Choroid plexus epithelial cell (primary cell): Measurements from ENCODE around the gene ERGIC3.
A peak's percentile ranks its signal among the peaks of the same experiment; 100 is the strongest.

Source experiments
- DNase-seq: peaks from one replicate; pipeline ENCODE4 v3.0.0-alpha.2; 2010; ENCODE audit warnings: low read depth
- H3K4me3 ChIP-seq: 2 replicates; pipeline ENCODE4 v1.5.1; 2011; ENCODE audit warnings: low read depth, mild to moderate bottlenecking, control low read depth, low read length, moderate library complexity
- TF ChIP-seq, protein P1 (sequence below): conservative IDR thresholded peaks from 2 replicates; pipeline ENCODE4 v1.5.1; 2011; ENCODE audit warnings: low read depth, mild to moderate bottlenecking, control low read depth, inconsistent platforms, low read length, moderate library complexity

Gene ERGIC3

DNA sequence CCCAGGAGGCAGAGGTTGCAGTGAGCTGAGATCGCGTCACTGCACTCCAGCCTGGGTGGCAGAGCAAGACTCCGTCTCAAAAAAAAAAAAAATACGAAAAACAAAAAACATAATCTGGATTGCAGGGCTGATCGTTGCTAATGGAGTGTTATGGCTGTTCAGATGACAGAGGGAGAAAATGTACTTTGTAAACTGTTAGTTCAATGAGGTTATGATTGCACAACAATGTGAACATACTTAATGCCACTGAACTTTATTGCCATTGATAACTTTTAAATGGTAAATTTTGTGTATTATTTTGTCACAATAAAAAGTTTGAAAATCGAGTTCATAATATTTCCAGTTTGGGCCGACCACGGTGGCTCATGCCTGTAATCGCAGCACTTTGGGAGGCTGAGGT, 22.9 kb upstream of the ERGIC3 start:
- TF ChIP-seq, protein P1, sequence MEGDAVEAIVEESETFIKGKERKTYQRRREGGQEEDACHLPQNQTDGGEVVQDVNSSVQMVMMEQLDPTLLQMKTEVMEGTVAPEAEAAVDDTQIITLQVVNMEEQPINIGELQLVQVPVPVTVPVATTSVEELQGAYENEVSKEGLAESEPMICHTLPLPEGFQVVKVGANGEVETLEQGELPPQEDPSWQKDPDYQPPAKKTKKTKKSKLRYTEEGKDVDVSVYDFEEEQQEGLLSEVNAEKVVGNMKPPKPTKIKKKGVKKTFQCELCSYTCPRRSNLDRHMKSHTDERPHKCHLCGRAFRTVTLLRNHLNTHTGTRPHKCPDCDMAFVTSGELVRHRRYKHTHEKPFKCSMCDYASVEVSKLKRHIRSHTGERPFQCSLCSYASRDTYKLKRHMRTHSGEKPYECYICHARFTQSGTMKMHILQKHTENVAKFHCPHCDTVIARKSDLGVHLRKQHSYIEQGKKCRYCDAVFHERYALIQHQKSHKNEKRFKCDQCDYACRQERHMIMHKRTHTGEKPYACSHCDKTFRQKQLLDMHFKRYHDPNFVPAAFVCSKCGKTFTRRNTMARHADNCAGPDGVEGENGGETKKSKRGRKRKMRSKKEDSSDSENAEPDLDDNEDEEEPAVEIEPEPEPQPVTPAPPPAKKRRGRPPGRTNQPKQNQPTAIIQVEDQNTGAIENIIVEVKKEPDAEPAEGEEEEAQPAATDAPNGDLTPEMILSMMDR = no peak
- no peak overlapping the region for H3K4me3 ChIP-seq
- DNase-seq = no peak

DNA sequence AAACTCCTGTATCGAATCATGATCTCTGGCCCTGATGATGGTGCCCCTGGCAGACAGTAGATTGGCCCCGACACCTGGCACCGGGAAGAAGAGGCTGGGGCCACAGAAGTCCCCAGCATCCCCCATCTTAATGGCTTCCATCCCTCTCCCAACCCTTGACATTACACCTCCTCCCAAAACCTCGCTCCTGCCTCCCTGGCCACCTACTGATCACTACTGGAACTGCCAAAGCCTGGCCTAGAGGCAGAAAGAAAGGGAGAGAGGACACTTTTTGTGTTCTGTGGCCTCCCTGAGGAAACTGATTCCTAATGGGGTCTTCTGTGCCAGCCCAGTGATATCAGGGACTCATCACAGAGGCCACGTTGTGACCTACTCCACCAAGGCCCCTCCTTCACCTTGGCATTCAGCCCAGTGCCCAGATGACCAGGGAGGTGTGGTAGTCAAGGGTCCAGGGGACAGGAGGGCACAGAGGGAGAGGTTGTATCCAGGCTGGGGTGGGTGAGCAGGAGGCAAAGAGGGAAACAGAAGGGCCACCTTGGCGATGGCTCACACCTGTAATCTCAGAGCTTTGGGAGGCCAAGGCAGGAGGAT, 18.5 kb upstream of the ERGIC3 start:
- DNase-seq = peak; percentile 31
- TF ChIP-seq, protein P1 = peak; percentile 78
- H3K4me3 ChIP-seq = no peak overlapping the region

DNA sequence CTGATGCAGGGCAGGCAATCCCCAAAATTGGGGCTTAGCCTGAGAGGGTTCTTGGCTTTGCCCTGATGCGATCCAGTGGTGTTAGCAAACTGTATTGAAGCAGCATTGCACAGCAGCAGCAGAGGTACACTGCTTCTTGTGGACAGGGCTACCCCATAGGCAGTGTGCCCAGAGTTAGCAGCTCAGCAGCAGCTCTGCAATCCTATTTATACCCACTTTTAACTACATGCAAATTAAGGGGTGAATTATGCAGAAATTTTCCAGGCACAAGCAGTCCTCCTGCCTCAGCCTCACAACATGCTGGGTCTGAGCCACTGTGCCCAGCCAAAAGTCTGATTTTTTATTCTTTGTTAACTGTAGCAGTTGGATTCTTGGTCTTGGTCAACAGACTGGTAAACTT, 16.2 kb upstream of the ERGIC3 start:
- TF ChIP-seq, protein P1 = no peak
- no peak overlapping the region for H3K4me3 ChIP-seq
- DNase-seq = no peak

DNA sequence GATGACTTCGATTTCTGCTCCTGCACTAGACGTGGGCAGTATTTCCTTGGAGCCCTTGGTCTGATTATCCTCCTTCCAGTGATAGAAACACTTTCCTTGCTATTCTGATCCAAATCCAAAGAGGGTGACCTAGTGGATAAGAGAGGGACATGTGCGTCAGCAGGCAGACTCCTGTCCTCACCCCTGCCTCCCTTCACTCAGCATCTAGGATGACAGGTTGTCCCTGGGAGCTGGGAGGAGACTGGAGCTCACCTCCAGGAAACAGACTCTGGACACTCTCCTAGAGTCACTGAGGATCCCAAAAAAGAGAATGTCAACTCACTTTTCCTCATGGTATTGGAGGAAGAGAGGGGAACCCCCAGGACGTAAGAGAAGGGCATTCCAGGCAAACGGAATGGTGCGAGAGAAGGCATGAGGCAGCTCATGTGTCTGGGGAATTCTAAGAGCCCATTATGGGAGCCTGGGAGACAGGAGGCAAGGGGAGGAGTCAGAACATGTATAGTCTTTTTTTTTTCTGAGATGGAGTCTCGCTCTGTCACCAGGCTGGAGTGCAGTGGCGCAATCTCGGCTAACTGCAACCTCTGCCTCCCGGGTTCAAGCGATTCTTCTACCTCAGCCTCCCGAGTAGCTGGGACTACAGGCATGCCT, 14.6 kb upstream of the ERGIC3 start:
- TF ChIP-seq, protein P1 = no peak
- no peak for DNase-seq
- no peak overlapping the region for H3K4me3 ChIP-seq

DNA sequence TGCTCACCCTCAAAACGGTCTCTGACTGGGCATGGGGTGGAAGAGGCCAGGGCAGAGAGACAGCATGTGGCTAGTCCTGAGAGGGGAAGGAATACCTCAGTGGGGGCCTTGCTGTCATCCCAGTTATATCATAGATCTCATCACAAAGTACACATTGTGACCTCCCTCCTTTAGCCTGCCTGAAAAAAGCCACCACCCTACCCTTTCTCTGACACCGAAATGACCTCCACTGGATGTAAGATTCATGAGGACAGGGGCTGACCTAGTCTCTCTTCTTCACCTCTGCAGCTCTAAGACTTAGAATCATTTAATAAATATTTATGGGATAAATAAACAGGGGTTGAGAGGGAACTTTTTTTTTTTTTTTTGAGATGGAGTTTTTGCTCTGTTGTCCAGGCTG, 12.3 kb upstream of the ERGIC3 start, which contains the start of gene C20orf173:
Gene C20orf173 (minus strand): TSS at position 101 of the 400 bp plus-strand sequence. CDS start 279 bp downstream, outside the sequence.
- no peak within 1 kb of the TSS for H3K4me3 ChIP-seq
- TF ChIP-seq, protein P1 = no peak
- no peak for DNase-seq

DNA sequence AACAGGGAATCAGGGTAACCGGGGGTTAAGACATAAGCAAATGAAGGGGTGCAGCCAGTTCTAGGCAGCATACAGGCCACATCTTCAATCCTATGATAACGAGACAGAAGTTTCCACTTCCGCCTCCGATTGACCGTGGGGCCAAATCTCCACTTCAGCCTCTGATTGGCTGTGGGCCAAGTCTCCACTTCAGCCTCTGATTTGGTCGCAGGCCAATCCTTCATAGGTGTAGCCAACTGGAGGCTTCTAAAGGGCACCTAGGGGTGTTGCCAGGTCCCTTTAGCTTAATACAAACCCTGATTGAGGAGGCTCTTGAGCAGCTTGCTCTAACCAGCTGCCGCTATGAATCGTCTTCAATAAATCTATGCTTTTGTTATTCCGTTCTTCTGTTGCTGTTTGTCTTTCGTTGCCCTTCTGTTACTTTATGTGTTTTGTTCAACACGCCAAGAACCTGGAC, 2.1 kb upstream of the ERGIC3 start:
- TF ChIP-seq, protein P1 = no peak
- no peak overlapping the region for H3K4me3 ChIP-seq
- peak; percentile 52 for DNase-seq
